ENCODE data around the gene FRG2B. TPM values are rescaled to one million over a fixed set of nuclear protein-coding genes. Genes with fewer than 3 reads are reported as not detected.

FRG2B gene
- total RNA-seq, 4 donors from 2014 or later: not detected

GRCh38 chr10:133608855-133609254 lies 17.7 kb downstream of the FRG2B start:
- TF ChIP-seq, protein P1, sequence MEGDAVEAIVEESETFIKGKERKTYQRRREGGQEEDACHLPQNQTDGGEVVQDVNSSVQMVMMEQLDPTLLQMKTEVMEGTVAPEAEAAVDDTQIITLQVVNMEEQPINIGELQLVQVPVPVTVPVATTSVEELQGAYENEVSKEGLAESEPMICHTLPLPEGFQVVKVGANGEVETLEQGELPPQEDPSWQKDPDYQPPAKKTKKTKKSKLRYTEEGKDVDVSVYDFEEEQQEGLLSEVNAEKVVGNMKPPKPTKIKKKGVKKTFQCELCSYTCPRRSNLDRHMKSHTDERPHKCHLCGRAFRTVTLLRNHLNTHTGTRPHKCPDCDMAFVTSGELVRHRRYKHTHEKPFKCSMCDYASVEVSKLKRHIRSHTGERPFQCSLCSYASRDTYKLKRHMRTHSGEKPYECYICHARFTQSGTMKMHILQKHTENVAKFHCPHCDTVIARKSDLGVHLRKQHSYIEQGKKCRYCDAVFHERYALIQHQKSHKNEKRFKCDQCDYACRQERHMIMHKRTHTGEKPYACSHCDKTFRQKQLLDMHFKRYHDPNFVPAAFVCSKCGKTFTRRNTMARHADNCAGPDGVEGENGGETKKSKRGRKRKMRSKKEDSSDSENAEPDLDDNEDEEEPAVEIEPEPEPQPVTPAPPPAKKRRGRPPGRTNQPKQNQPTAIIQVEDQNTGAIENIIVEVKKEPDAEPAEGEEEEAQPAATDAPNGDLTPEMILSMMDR (IDR thresholded peaks at IDR 0.05; ENCODE audit: low read depth): no peak

- TF ChIP-seq, protein P1 (IDR thresholded peaks at IDR 0.05; ENCODE audit: low read depth): no peak
Measured at GRCh38 chr10:133600657-133601056, 25.9 kb downstream of the FRG2B start.

DNA sequence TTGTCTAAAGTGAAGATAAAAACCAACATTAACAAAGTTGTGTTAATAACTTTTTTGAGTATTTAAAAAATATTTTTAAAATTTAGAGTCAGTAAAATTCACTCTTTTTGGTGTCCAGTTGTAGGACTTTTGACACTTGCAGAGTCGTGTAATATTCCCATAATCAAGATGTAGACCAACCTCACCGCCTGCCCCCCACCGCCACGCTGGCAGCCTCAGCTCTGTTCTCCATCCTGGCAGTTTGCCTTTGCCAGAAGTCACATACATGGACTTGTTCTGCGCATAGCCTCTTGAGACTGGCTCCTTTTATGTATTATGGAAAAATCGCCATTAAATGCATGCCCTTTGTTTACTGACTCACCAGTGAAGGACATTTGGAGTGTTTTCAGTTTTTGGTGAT lies 33.9 kb downstream of the FRG2B start:
- TF ChIP-seq, protein P1 (IDR thresholded peaks at IDR 0.05; ENCODE audit: low read depth): no peak

- TF ChIP-seq, protein P1 (IDR thresholded peaks at IDR 0.05; ENCODE audit: low read depth): no peak
Measured at GRCh38 chr10:133590970-133591359, 35.6 kb downstream of the FRG2B start.

DNA sequence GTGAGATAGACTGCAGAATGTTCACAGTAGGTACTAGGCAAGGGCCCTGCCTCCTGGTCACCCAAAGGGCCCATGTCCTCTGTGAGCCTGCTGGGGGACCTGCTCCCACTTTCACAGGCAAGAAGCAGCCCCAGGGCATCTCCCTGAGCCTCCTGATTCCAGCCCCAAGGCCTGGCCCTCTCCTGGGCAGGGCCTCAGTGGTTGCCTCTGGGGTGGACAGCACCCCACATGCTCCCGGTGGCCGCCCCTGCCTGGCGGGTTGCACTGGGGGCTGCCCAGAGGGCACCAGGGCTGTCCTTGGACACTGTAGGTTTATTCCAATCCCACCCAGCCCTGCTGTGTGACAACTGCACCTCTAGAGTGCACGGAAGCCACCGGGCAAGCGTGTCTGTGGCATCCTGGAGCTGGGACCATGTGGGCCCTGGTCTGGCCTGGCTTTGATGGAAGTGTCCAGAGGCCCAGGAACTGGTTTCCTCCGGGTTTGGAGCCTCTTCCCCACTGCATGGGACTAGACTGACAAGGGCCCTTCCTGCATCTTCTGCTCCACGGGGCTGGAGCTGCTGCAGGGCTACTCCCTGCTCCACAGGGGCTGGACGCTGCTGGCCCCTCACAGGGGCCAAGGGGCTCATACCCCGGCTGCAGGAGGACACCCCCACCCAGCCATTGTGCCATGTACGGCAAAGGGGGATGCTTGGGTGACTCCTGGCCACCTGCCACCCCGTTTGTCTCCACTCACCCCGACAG lies 36.2 kb downstream of the FRG2B start:
- TF ChIP-seq, protein P1 (IDR thresholded peaks at IDR 0.05; ENCODE audit: low read depth): no peak

Other genes starting within 250 kb of the FRG2B start
- gene PAOX, start 247.5 kb downstream of the FRG2B start, total RNA-seq: 10 to 100 TPM in 1 of 4 donors, 1 to 10 TPM in 3; 2.4 to 18.6 (median 8.1) TPM
- 10 to 100 TPM; 14.8 to 29.7 (median 23.1) TPM for gene MTG1, start 232.6 kb downstream of the FRG2B start, total RNA-seq
- gene SPRN, start 202.2 kb downstream of the FRG2B start, total RNA-seq: not detected
- 1 to 10 TPM; 1.8 to 5.5 (median 2.0) TPM for gene SCART1, start 172.8 kb downstream of the FRG2B start, total RNA-seq
- gene CYP2E1, start 99.4 kb downstream of the FRG2B start, total RNA-seq: 1 to 10 TPM in 3 of 4 donors, not detected in 1; 1.1 to 3.2 (median 1.4) TPM
- gene SYCE1, start 61.2 kb downstream of the FRG2B start, total RNA-seq: 10 to 100 TPM in 1 of 4 donors, 1 to 10 TPM in 1, not detected in 2; 1.1 to 13.2 TPM

All from subcutaneous adipose tissue (tissue), 4 donors.